ENCODE data around the gene TRIM43.
"Not testable (repeated sequence)": the region's sequence is repeated elsewhere in the genome, so short reads cannot be mapped to it uniquely, and the experiment has no call there.

TRIM43 gene

DNA sequence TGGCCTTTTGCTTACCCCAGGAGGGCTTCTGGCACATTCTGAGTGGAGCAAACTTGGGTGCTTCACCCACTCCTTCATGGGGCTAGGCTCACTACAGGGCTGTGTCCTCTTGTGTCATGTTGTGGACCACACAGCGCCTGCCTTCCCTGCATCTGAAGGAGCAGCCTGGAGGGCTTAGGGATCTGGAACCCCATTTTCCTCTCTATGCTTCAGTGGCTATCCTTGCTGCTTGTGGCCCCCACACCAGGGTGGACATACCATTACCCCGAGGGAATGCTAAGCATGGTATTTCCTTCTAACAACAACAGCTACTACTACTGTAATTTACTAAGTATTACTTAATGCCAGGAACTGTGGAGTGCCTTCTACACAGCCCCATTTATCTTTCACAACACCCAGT, 50.6 kb downstream of the TRIM43 start:
- not testable (repeated sequence) for DNase-seq

DNA sequence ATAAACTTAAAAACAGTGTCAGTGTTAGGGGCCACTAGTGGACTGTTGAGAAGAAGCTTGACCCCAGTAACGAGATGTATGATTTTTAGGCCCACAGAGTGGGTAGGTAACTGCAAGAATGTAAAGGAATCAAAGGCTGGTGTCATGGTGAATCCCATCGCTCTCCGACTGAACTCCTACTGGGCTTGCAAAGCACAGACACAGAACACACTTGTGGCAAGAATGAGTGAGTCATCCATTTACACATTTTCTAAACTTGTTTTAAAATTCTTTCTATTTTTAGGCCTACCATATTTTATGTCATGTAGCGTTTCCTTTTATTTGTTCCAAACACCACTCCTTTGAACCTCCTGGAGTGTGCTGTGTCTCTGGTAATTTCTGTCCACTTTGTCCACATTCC, 51.1 kb downstream of the TRIM43 start:
- DNase-seq = not testable (repeated sequence)

DNA sequence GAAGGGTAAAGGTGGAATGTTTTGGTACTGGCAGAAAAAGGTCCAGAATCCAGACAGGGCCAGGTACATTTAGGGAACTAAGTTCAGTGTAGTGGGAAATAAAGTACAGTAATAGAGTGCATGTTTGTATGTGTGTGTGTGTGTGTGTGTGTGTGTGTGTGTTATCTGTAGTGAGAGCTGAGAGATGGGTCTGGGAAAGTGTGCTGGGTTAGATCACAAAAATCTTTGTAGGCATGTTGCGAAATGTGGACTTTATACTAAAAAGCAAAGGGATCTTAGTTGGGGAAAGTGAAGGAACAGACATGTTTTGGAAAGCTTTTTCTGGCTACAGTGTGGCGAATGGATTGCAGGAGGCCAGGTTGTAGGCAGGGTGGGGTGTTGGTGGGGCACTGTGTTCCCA, 53.5 kb downstream of the TRIM43 start:
- not testable (repeated sequence) for DNase-seq

DNA sequence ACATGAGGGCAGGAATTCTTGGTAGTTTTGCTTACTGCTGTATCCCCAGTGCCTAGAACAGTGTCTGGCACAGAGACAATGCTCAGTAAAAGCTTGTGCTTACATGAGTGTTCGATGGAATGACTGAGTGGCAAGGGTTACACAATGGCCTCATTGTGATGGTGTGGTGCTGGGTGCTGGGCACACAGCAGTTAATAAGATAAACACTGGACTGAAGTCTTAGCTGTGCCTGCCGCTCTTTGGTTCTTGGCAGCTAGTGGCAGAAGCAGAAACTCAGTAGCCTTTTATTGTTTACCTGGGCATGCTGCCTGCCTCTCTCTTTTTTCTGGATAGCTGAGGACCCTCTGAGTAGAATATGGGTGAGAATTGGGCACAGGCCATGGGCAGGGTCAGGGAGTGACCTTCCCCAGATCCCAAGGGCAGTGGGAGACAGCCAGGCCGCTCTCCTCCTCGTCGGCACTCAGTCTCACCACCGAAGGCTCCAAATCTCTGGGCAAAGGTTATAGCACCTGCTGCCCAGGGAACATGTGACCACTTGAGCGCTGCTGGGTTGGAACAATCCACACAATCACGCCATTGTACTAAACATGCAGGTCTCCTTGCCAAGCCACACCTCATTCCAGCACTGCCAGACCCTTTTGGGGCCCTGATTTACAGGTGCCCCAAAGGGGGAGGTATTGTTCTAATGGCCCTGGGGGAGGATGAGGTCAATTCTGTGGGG, 54.6 kb downstream of the TRIM43 start:
- DNase-seq = not testable (repeated sequence)

DNA sequence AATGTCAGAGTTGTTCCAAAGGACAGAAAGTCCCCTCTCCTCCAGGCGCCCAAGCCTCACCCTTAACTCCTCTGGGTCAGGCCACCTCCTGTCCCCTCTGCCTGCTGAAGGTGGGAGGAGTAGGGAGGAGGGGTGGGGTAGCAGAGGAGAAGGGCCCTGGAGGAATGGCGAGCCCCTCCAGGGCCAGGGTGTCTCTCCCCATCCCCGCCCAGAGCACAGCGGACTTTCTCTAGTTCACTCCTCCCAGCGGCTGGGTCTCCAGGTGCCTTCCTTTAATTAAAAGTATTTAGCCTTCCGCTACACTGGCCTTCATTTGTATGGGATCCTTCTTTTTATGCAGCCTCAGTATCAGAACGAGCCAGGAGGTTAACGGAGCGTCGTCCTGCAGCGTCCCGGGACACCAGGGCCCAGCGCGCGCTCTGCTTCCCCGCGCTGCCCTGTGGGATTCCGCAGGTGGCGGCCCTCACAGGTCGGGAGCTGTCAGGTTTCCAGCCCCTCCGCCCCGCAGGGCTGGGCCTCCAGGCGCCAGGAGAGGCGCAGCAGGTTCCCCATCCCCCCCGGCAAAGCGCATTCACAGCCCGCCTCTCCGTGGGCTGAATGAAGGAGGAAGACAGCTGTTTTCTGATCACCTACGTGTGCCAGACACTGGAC, 57.2 kb downstream of the TRIM43 start:
- not testable (repeated sequence) for DNase-seq

Data from NCI-H510A (cell line).